NCI-H82 treated with DMSO at 0.1 percent for 48 hours (cell line): ENCODE results near the gene SSTR3.

Experiments
- DNase-seq: peaks from one replicate; lab custom pipeline; 2025; ENCODE audit not compliant: unreplicated experiment; lab: John Stamatoyannopoulos, UW

SSTR3 gene

DNA sequence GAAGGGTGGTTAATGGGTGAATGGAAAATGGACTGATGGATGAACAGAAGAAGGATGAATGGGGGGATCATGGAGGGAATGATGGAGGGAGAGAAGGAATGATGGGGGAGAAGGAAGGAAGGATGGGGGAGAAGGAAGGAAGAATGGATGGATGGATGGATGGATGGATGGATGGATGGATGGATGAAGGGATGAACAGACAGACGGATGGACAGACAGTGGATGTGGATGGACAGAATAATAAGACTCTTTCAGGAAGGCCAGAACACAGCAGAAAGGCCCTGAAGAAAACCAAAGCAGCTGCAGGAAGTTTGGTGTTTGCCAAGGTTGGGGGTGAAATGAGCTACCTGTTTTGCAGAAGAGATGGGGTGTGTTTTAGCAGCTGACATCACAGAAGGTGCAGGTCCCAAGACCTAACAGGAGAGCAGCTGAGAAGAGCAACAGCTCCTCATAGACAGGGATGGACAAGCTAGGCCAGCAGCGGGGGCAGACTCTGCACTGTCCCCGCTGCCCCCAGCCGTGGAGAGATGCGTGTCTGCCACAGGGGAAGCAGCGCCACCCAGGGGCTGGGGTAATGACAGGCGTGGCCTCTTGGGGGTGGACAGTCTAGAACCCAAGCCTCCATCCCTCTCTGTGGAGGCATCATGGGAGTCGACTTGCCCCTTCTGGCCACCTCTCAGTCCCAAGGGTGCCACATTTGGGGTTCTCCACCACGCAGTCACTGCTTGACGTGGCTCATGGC lies 42.2 kb downstream of the SSTR3 start:
- no peak for DNase-seq

DNA sequence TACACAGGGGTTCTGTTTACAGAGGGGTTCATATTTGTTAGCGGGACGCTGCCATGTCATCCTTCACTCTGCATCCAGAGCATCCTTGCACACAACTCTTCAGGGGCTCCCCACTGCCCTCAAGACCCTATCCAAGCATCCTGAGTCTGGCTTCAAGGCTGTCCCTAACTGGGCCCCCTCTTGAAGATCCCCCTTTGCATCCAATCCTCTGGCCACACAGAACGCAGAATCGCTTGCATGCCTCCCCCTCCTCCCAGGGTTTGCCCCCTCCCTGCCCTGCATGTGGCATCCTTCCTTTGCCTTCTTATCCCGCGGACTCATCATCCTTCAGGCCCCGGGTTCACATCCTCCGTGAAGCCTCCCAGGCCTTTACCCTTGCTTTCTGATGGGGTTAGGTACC lies 42.9 kb downstream of the SSTR3 start:
- no peak for DNase-seq

- no peak for DNase-seq
These were observed 44.2 kb downstream of the SSTR3 start for GRCh38 chr22:37167981-37168647.

DNA sequence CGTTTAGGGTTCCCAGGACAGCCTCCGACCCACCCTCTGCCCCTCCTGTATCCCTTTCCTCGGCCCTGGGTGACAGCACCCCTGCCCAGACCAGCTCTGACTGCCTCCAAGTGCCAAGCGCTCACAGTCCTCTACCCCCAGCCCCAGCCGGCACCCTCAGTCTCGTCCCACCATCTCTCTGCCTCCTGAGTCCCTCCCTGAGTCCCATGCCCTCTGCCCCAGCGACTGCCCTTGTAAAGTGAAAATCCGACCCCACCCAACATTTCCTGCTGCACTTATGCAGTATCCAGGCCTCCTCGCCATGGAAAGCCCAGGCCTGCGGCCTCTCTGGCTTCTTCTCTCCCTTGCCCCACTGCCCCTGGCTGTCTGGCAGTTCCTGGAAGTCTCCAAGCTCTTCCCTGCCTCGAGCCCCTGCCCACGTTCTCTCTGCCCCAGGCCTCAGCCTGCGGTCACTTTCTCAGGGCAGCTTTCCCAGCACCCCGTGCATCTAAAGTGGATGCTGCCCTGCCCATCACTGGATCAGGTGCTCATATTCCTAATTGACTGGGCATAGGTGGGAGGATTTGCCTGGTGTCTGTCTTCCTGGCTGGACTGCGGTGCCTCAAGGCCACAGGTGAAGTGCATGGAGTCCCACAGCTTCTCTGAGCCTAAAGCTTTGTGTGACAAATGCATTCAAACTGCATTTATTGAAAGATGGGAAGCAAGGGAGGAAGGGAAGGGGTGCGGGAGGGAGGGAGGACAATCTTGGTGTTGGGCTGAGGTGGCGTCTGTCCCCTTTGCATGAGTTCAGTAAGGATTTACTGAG lies 44.9 kb downstream of the SSTR3 start:
- DNase-seq: no peak

DNA sequence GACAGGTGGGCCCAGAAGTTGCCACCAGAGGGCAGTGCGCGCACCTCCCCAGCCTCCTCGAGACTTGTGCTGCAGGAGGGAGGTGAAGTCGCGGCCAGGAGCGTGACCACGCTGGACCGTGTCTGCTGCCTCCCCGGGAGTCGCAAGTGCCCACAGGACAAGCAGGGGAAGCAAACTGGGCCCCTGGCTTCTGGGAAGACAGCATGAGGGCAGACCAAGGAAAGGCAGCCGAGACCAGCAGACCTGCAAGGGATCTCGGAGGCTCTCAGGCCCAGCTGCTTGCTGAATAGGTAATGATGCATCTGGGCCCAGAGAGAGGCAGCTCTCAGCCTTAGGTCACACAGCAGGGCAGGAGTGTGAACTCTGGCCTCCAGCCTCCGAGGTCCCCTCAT lies 45.6 kb downstream of the SSTR3 start:
- DNase-seq: no peak

DNA sequence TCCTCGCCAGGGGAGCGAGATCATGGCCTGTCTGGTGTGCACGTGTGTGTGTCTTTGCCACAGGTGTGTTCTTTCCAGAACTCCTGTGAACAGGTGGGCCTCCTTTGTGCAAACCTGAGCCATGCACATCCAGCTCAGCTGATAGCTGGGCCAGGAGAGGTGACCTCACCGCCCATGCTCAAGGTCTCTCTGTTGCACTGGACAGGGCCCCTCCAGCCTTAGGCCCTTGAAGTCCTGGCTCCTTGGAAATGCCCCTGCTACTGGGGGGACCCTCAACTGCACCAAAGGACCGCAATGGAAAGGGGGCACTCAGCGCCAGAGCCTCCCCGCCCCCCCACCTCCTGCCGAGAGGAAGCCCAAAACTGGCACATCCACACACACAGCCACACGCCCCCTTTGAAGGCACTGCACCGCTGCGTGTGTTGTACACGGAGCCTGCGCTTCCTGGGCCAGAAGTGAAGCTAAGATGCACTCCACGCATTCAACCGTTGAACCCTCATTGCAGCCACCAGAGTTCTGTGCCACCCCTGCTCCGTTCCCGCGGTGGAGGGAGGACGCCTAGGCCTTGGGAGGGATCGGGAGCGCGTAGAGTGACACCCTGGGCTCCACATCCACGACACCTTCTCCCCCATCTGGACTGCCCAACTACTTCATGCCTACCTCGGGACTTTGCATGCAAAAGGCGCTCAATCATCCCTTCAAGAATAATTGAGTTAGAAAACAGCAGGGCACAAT lies 46.2 kb downstream of the SSTR3 start:
- no peak for DNase-seq

DNA sequence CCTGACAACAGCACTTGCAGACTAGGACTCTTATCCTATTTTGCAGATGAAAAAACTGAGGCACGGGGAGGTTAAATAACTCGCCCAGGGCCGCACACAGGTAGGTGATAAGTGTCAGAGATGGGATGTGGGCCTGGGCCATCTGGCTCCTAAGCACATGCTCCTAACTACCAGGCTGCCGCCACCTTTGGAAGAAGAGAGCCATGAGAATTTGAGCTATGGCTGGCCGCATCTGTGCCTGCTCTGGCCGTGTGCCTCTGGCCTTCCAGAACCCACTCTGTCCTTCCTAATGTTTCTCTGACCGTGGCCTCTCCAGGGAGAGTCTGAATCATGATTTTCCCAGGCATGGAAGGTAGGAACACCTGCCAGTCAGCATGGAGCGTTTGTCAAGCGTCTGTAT lies 47.2 kb downstream of the SSTR3 start:
- no peak for DNase-seq

GRCh38 chr22:37164505-37164887 lies 47.8 kb downstream of the SSTR3 start:
- no peak for DNase-seq

- no peak for DNase-seq
These were observed 48.4 kb downstream of the SSTR3 start for GRCh38 chr22:37163575-37164504.

DNA sequence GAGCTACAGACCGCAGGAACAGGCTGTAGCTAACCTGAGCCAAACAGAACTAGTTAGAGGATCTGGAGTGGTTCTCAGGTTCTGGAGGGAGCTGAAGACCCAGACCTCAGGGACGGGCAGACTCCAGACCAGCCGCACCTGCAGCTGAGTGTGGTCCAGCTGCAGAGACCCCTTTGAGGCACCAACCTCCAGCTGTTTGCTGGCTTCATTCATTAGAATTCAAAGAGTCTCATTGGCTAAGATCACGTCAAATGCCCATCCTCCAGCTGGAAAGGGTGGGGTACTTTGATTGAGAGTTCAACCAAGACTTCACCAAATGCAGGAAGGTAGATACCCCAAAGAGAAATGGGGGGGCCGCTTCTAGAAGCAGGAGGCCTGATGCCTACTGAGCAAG lies 49.2 kb downstream of the SSTR3 start:
- no peak for DNase-seq

DNA sequence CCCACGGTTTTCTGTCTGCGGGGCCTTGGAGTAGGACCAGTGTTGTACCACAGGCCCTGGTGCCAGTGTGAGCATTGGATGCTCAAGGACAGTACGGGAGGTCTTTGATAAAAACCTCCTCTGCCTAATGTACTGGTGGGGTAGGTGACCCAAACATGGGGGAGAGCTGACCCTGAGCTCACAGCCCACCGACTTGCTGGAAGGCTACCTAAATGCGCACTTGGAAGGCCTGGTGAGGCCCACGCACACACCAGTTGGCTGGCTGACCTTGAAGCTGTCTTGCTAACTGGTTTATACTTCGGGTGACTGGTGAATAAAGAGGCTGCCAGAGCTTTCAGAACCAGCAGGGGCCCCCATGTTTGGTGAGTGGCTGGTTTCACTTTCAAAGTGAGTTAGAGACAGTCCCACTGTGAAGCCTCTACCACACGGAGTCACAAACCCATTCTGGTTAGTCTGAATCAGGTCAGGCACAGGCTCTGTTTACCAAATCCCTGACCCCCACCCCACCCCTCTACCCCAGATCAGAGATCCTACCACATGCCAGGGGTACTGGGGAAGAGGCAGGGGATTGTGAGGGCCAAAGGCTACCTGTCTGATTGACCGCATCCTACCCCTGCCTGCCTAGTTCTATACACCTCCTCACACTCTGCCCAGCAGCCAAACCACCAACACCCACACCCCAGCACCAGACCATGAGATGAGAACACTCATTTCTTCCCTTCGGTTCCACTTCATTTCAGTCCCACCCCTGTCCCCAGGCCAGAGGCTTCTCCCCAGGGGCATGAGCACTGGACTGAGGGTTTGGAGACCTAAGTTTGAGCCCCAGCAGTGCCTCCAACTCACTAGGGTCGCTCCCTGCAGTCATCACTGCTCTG lies 49.8 kb downstream of the SSTR3 start:
- no peak for DNase-seq

DNA sequence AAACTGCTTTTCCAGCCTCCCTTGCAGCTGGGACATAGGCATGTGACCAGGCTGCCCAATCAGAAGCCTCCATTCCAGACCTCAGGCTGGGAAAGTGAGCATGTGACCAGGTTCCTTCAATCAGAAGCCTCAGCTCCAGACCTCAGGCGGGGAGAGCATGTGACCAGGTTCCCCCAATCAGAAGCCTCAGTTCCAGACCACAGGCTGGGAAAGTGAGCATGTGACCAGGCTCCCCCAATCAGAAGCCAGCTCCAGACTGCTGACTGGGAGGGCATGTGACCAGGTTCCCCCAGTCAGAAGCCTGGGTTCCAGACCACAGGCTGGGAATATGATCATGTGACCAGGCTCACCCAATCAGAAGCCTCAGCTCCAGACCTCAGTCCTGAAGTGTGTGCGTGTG lies 50.8 kb downstream of the SSTR3 start:
- DNase-seq: no peak

DNA sequence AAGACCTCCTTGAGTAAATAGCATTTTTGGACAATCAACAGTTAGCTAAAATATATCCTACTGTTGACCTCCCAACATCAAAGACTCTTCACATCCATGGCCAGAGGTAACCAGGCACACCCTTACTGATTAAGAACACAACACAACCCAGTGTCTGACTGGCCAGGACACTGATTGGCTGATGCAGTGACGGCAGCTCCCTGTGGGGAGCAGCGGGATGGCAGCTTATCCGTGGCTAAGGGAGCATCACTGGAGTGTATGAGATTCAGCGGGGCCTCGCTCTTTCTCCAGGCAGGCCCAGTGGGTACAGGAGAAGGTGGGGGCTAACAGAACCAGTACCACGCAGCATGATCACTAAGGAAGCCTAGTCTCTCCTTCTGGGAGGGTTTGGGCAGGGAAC lies 52.2 kb downstream of the SSTR3 start:
- no peak for DNase-seq

DNA sequence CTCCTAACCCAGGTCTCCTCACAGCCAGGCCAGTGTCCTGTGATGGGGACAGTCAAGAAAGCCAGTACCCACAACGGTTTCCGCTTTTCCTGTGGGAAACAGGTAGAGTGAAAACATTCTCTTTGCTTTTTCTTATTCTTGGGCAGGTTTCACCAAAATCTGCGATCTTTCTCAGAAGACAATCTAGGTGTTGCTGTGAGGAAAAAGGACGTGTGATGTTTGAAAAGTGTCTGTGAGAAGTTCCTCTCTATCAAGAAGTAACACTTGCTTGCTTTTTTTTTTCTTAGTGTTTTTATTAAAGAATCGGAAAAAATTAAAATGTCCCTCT lies 53.4 kb downstream of the SSTR3 start:
- no peak for DNase-seq

GRCh38 chr22:37157516-37158285 lies 54.6 kb downstream of the SSTR3 start:
- no peak for DNase-seq

DNA sequence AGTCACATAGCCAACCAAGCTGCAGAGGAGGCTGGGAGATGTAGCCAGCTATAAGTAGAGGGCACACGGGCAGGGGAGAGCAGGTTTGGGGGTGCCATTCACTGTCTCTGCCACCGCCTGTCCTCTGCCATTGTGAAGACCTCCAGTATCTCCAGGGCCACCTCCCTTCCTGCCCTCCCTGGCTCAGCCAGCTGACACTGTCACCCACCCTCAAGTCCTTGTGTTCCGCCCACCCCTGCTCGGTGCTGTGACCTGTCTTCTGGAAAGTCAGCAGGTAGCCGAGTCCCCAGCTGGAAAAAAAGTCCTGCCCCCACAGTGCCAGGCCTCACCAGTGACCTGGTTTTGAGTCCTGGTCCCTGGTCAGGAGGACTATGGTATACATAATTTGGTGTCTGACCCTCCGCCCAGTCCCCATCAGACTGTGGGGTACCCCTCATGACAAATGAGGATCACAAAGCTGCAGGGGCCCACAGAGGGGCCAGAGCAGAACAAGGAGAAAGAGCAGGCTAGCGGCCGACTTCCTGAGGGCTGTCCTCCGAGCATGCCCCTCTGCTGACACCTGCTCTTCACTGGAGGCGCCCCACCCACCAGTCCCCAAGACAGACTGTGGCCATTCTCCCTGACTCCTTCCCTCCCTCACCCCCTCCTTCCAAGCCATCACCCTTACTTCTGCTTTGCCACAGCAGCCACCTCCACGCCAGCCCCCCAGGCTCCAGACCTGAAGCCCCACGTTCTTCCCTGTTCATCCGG lies 55.4 kb downstream of the SSTR3 start:
- DNase-seq: no peak

GRCh38 chr22:37155971-37156370 lies 56.3 kb downstream of the SSTR3 start:
- no peak for DNase-seq
